Muscle of leg (tissue), 11 donors: ENCODE data around the gene DOK4. TPM values are rescaled to one million over a fixed set of nuclear protein-coding genes. Genes with fewer than 3 reads are reported as not detected.

Experiments used
- DNase-seq: peaks from one replicate; pipeline ENCODE4 v3.0.0; 2013
- H3K27ac ChIP-seq: one replicate; pipeline ENCODE4 v1.5.1; 2013; ENCODE audit warnings: mild to moderate bottlenecking, low read length, control low read depth
- H3K27me3 ChIP-seq: one replicate; pipeline ENCODE4 v1.6.1; 2013; ENCODE audit warnings: low read length; ENCODE audit not compliant: control insufficient read depth, insufficient read depth
- H3K36me3 ChIP-seq: one replicate; pipeline ENCODE4 v1.6.1; 2013; ENCODE audit warnings: low read length; ENCODE audit not compliant: control insufficient read depth, insufficient read depth
- H3K4me1 ChIP-seq: one replicate; pipeline ENCODE4 v1.6.1; 2013; ENCODE audit warnings: low read length; ENCODE audit not compliant: control insufficient read depth, insufficient read depth
- H3K4me3 ChIP-seq: one replicate; pipeline ENCODE4 v1.5.1; 2013; ENCODE audit warnings: low read length, control low read depth
- H3K9me3 ChIP-seq: replicated peaks from 2 replicates; pipeline ENCODE4 v1.6.1; 2013; ENCODE audit warnings: low read depth, low read length; ENCODE audit not compliant: control insufficient read depth
- WGBS: methylation state at CpG from one replicate; pipeline ENCODE4 v1.1.5; 2013; ENCODE audit warnings: missing lambda C conversion rate; ENCODE audit not compliant: insufficient coverage; 5-methylcytosine and 5-hydroxymethylcytosine counted together
- polyA plus RNA-seq, 8 donors: library from polyadenylated mRNA; unstranded; fragments of 120-200 nt; gene quantifications; one replicate each; pipeline versions ENCODE4 v1.2.1 to v1.2.3, GENCODE V29; 2013; ENCODE audit warnings: inconsistent platforms in 1 of 8, low replicate concordance in 1 of 8; ENCODE audit not compliant: insufficient read length in 8 of 8, insufficient read depth in 1 of 8
- total RNA-seq: library from RNA; stranded (reverse); fragments of 120-200 nt; gene quantifications from one replicate; pipeline ENCODE4 v1.2.4, GENCODE V29; 2013

Gene DOK4
- total and polyA plus RNA-seq, 9 donors: 6.8 to 14.9 (median 10.1) TPM

DNA sequence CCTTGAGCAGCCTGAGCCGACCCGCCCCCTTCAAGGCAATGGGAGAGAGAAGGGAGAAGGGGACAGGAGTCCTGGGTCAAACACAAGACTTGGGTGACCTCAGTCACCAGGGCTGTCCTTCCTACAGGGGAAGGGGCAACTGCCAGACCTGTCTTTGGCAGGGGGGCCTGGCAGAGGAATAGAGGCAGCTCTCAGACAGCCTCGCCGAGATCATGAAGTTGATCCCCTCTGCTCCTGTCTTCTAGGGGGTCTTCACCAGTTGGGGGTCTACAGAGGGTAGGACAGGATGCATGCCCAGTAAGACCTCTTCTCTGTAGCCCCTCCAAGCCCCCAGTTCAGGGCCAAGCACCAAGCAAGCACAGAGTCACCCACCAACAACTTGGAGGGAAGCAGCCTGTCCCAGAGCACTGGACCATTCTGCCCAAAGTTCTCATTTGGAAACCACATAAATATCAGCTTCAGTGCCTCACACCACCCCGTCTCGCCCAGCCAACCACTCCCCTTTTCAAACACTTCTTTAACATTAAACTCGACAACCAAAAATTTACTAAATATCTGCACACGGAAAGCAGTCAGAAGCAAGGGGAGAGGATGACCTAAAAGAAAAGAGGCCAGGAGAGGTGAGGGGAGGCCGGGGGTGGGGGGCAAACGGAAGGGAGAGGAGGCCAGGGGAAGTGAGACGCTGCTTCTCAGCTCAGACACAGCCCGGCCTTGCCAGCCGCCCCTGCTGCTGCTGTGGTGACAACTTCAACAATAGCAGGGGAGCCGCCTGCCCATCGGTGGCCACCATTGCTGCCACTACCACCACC, 7.7 kb downstream of the DOK4 start:
- Histone ChIP-seq H3K4me3 (peak overlapping the region; percentile 50), H3K9me3 (no peaks in the 10 kb centered on the region), H3K36me3 (peaks cover 5% of the 10 kb centered on the region), H3K27ac (no peak overlapping the region), H3K4me1 (peaks cover 41% of the 10 kb centered on the region), H3K27me3 (peaks cover 5% of the 10 kb centered on the region)
- 24% methylated on average over 6 of the region's 15 CpGs for WGBS
- peak; percentile 50 for DNase-seq

DNA sequence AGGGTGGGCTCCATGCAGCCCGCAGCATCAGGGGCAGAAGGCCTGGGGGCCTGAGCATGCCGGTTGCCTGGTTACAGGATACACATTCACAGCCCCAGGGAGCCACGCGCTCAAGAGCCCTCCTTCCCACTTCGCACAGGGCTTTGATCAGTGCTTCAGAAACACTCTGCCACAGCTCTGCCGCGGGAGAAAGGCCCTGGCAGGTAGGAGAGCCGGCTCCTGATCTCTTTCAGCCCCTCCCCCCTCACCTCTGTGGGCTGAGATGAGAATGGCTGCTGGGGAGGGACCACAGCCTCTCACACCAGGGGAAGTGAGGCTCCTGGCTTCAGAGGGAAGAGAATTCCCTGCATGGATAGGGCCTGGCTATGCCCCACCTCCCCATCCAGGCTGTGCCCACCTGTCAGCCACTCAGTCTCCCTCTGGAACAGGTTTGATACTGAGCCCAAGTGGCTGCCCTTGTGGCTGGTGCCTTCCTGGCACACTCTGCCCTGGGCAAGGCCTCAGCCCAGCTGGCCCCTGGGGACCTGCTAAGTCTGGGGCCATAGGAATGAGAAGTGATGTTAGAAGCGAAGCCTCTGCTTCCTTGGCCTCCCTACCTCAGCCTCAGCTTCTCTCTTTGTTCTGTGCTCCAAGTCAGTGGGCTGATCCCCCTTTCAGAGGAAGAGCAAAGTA, 8.6 kb downstream of the DOK4 start:
- no peak for DNase-seq
- Histone ChIP-seq H3K27ac (no peak overlapping the region), H3K9me3 (no peaks in the 10 kb centered on the region), H3K4me3 (no peak overlapping the region), H3K4me1 (peaks cover 41% of the 10 kb centered on the region), H3K27me3 (peaks cover 5% of the 10 kb centered on the region), H3K36me3 (peaks cover 13% of the 10 kb centered on the region)
- WGBS: 37% methylated on average over 4 of the region's 9 CpGs

DNA sequence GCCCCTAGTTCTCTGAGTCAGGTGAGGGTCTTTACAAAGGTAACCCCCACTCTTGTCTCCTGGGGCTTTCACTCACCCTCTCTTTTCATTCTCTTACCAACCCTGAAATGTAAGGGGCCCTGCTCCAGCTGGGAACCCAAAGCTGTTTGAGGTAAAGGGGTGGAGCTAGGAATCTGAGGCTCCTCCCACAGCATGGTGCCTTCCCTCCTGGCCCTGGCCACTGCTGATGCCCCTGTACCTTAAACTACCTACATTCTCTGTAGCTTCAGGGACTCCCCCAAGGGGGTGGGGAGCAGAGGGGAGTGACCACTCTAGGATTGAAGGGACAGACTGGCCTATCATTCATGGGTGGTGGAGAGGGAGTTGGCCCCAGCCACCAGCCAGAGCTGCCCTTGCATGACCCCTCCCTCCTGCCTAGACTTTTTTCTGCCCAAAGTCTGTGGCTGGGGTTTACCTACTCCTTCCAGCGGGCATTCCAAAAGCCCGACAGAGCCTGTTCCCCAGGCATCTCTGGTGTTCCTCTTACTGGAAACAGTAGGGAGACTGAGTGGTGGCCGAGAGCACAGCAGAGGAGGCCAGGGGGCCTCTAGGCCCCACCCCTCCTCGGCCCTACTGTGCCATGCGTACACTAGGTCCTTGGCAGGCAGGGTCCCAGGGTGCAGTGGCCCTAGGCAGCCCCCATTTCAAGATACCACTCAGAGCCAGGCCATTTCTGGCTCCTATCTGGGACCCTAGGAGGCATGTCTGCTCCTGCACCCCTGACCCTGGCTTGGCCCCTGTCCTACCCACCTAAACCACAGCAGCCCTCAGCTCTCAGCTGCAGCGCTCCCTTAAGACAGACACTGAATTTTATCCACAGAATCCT, 9.5 kb downstream of the DOK4 start:
- H3K9me3 ChIP-seq: no peaks in the 10 kb centered on the region
- H3K27ac ChIP-seq: no peak overlapping the region
- H3K36me3 ChIP-seq: peaks cover 21% of the 10 kb centered on the region
- 69% methylated on average over 5 of the region's 6 CpGs for WGBS
- peaks cover 41% of the 10 kb centered on the region for H3K4me1 ChIP-seq
- DNase-seq: no peak
- peaks cover 5% of the 10 kb centered on the region for H3K27me3 ChIP-seq
- H3K4me3 ChIP-seq: no peak overlapping the region

DNA sequence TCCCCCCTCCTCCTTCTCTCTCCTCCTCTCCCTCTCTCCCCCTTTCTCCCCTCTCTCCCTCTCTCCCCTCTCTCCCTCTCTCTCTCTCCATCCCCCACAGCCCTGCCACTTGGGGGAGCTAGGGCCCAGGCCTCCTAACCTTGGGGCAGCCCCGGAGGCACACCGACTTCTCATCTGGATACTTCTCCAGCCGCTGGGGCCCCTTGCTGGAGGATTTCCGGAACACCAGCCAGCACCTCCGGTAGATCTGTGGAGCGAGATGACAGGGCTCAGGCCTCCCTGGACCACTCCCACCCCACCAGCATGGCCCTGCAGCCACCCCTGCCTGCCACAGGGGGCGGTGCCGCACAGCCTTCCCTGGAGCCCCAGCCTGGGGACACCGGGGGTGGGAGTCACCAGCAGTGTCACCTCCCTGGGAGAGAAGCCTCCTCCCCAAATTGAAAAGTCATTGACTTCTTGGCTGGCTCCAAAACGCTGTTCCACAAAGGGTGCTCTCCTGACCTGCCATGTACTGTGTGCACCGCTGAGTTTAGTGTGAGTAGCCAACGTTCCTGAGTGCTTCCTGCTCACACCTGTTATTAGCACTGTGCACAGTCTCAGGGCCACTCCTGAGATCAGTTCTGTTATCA, 10.5 kb downstream of the DOK4 start:
- H3K9me3 ChIP-seq: no peaks in the 10 kb centered on the region
- 8% methylated on average over 7 of the region's 12 CpGs for WGBS
- H3K27me3 ChIP-seq: peaks cover 5% of the 10 kb centered on the region
- peaks cover 29% of the 10 kb centered on the region for H3K36me3 ChIP-seq
- peaks cover 44% of the 10 kb centered on the region for H3K4me1 ChIP-seq
- peak; percentile 30 for DNase-seq
- H3K27ac ChIP-seq: no peak overlapping the region
- H3K4me3 ChIP-seq: no peak overlapping the region

DNA sequence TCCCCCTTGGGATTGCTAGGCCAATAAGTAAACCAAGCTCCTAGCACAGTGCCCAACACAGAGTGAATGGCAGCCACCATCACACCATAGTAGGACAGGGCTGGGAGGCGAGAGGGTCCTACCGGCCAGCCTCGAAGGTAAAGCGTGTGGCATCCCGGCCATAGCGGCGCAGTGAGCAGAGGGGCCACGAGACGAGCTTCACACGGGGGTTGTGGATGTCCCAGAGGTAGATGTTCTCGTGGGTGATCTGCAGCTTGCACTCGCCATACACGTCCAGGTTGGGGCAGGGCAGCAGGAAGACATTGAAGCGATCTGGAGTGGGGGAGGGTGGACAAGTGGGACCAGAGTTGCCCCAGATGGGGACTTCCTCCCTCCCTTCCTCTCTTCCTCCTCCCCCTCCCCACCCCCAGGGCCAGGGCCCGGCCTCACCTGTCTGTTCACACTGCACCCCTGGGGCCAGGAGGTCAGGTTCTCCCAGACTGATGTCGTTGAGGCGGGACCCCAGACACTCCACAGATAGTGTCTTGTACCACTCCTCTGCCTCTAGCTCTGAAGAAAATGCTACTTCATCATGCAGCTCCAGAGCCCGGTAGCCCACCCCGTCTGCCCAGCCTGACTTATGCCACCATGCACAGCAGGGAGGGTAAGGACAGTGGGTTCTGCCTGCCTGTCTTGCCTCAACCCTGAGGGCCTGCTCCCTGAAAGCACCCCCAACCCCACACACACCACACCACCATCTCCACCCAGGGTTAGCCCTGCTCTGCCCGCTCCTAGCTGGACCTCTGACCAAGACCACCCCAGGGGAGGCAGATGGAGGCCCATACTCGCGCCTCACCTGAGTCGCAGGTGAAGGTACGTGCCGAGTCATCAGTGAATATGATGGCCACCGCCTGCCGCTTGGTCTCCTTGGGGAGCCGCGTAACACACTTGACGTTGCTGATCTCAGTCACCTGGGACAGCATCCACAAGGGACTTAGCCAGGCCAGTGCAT, 11.3 kb downstream of the DOK4 start:
- Histone ChIP-seq H3K4me3 (no peak overlapping the region), H3K36me3 (peaks cover 38% of the 10 kb centered on the region), H3K9me3 (no peaks in the 10 kb centered on the region), H3K4me1 (peaks cover 42% of the 10 kb centered on the region), H3K27ac (no peak overlapping the region), H3K27me3 (peaks cover 5% of the 10 kb centered on the region)
- 73% methylated on average over 20 of the region's 30 CpGs for WGBS
- DNase-seq: no peak

DNA sequence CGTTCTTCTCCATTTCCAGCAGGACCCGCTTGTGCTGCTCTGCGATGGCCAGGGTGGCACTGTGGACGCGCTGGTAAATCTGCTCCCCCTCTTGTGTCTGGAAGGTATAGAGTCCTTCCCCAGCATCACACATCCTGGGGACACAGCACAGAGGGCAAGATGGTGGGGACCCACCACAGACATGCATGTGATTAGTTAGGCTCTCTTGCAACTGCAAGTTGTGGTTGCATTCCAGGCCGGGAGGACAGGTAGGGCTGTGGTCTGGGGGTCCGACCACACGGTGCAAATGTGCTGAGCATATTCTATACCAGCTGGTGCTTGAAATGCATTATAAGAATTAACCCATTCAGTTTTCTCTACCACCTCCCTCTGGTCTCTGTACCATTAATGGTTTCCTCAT, 12.4 kb downstream of the DOK4 start:
- H3K27ac ChIP-seq: no peak overlapping the region
- no peaks in the 10 kb centered on the region for H3K27me3 ChIP-seq
- H3K4me1 ChIP-seq: peaks cover 32% of the 10 kb centered on the region
- DNase-seq: no peak
- H3K36me3 ChIP-seq: peaks cover 49% of the 10 kb centered on the region
- H3K9me3 ChIP-seq: no peaks in the 10 kb centered on the region
- WGBS: 50% methylated on average over 1 of the region's 8 CpGs
- H3K4me3 ChIP-seq: no peak overlapping the region

DNA sequence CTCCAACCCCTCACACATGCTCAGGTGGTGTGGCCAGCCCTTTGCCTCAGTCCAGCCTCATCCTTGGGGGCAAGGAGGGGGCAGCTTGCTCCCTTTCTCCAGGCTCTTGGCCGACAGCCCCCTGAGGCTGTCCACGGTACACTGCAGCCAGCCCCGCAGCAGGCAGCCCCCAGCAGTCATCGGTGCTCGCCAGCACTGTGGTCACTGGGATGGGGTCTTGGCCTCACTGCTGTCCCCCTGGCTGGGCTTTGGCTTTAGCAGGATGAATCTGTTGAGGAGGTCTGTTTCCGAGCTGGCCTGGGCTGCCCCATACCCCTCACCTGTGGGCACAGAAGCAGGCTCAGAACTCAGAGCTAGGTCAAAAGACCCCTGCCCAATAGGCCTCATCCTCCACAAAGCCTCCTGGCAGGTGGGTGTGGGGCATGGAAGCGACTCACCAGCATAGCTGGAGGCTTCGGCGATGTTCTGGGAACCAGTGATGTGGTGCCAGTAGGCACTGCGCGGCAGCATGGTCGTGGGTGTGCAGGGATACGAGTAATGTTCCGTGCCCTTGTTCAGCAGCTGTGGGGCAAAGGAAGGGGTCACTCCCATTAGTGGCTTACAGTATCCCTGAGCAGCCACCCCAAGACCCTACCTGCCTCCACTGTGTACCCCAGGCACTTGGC, 13.0 kb downstream of the DOK4 start:
- Histone ChIP-seq H3K9me3 (no peaks in the 10 kb centered on the region), H3K27me3 (no peaks in the 10 kb centered on the region), H3K4me3 (no peak overlapping the region), H3K36me3 (peaks cover 53% of the 10 kb centered on the region), H3K27ac (no peak overlapping the region), H3K4me1 (peaks cover 26% of the 10 kb centered on the region)
- no peak for DNase-seq
- 83% methylated on average over 8 of the region's 14 CpGs for WGBS

DNA sequence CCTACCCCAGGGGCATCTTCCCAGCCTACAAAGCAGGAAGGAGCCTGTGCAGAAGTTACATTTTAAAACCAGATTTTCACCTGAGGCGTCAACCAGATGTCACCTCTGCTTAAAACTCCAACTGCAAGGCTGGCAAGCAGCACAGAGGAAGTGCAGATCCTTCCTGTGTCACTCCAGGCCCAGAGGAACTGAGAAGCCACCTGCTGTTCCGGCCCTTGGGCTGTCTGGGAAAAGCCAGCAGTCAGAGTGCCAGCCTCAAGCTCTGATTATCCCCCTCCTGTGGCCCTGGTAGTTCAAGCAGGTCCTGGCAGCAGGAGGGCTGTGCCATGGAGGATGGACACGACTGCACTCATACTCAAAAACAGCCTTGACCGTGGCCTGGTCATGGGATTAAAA, 13.6 kb downstream of the DOK4 start:
- H3K9me3 ChIP-seq: no peaks in the 10 kb centered on the region
- peaks cover 59% of the 10 kb centered on the region for H3K36me3 ChIP-seq
- no peak for DNase-seq
- H3K27me3 ChIP-seq: no peaks in the 10 kb centered on the region
- H3K27ac ChIP-seq: no peak overlapping the region
- 46% methylated on average over 2 of the region's 4 CpGs for WGBS
- H3K4me3 ChIP-seq: no peak overlapping the region
- H3K4me1 ChIP-seq: peaks cover 21% of the 10 kb centered on the region
